ENCODE data around the gene KCTD18.

Gene KCTD18

GRCh38 chr2:200443376-200443775, 66.5 kb downstream of the KCTD18 start:
- H3K4me1 ChIP-seq, result no peaks in the 10 kb centered on the region
- intact Hi-C loops (cut with DNase I; ENCODE audit: low total_unique reads), result no loop called here
- no peaks in the 10 kb centered on the region for H3K27me3 ChIP-seq
- no peak for TF ChIP-seq CTCF (IDR thresholded peaks at IDR 0.05)
- no peak for DNase-seq
- H3K9me3 ChIP-seq, result no peaks in the 10 kb centered on the region
- peaks cover 9 to 40% (median 23%) of the 10 kb centered on the region in 3 donors for H3K36me3 ChIP-seq
- no peak overlapping the region for H3K4me3 ChIP-seq
- no peak overlapping the region for H3K27ac ChIP-seq

- Histone ChIP-seq H3K36me3 (peaks cover 9 to 40% (median 23%) of the 10 kb centered on the region in 3 donors), H3K27me3 (no peaks in the 10 kb centered on the region), H3K4me3 (no peak overlapping the region), H3K4me1 (no peaks in the 10 kb centered on the region), H3K27ac (no peak overlapping the region), H3K9me3 (no peaks in the 10 kb centered on the region)
- TF ChIP-seq CTCF (IDR thresholded peaks at IDR 0.05), result no peak
- no peak for DNase-seq
- intact Hi-C loops (cut with DNase I; ENCODE audit: low total_unique reads), result no loop called here
Observed at GRCh38 chr2:200442471-200442870, 67.4 kb downstream of the KCTD18 start.

- intact Hi-C loops (cut with DNase I; ENCODE audit: low total_unique reads), result no loop called here
- H3K36me3 ChIP-seq, result peaks cover 9 to 33% (median 30%) of the 10 kb centered on the region in 3 donors
- no peak for DNase-seq
Observed at GRCh38 chr2:200439981-200440380, 69.9 kb downstream of the KCTD18 start.

More at GRCh38 chr2:200439981-200440380, 69.9 kb downstream of the KCTD18 start:
- H3K9me3 ChIP-seq, result no peaks in the 10 kb centered on the region
- no peaks in the 10 kb centered on the region for H3K27me3 ChIP-seq
- no peak overlapping the region for H3K27ac ChIP-seq
- H3K4me1 ChIP-seq, result no peaks in the 10 kb centered on the region
- H3K4me3 ChIP-seq, result no peak overlapping the region
- TF ChIP-seq CTCF (IDR thresholded peaks at IDR 0.05), result no peak
